ENCODE data around the gene TMPRSS11E.
"Not testable (repeated sequence)": the region's sequence is repeated elsewhere in the genome, so short reads cannot be mapped to it uniquely, and the experiment has no call there.

Gene TMPRSS11E

DNA sequence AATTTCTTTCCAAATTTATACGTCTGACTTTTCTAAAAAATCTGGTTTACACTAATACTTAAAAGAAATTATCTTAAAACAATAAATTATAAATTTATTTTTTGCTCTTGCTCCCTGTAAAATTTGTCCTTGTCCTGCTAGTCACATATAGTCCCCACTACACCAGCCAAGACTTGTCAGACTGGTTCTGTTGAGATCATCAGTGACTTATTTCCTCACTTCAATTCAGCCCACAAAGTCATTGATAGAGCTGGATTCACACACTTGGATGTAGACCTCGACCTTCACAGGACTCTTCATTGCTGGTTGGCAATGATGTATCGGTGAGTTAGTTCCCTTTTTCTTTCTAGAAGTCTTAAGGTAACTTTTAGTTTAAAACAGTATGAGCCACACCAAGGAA is at the start of gene TMPRSS11E:
TSS of gene TMPRSS11E (plus strand) at position 263 of the 400 bp plus-strand sequence. CDS start at position 313, 50 bp downstream.
- Histone ChIP-seq H3K4me3 (ENCODE audit: low read length) (no peak within 1 kb of the TSS), H3K9me3 (ENCODE audit: insufficient read depth, low read depth, low read length) (no peaks in the 10 kb centered on the region), H3K36me3 (ENCODE audit: insufficient read depth, low read depth, low read length) (no peaks in the 10 kb centered on the region), H3K27me3 (ENCODE audit: insufficient read depth, low read length) (no peaks in the 10 kb centered on the region), H3K9ac (ENCODE audit: low read depth, low read length) (no peak within 1 kb of the TSS), H3K4me1 (ENCODE audit: insufficient read depth, low read length) (peaks cover 41% of the 10 kb centered on the region), H3K27ac (ENCODE audit: low read length) (no peak within 1 kb of the TSS)

- Histone ChIP-seq H3K4me1 (ENCODE audit: insufficient read depth, low read length) (peaks cover 4% of the 10 kb centered on the region; the same call in 1 of the 2 replicates), H3K27ac (ENCODE audit: low read length) (no peak overlapping the region), H3K9ac (ENCODE audit: low read depth, low read length) (no peak overlapping the region), H3K27me3 (ENCODE audit: insufficient read depth, low read length) (no peaks in the 10 kb centered on the region), H3K9me3 (ENCODE audit: insufficient read depth, low read depth, low read length) (no peaks in the 10 kb centered on the region), H3K36me3 (ENCODE audit: insufficient read depth, low read depth, low read length) (no peaks in the 10 kb centered on the region), H3K4me3 (ENCODE audit: low read length) (no peak overlapping the region)
Measured at GRCh38 chr4:68399306-68399705, 48.0 kb upstream of the TMPRSS11E start.

- Histone ChIP-seq H3K27me3 (ENCODE audit: insufficient read depth, low read length) (no peaks in the 10 kb centered on the region), H3K36me3 (ENCODE audit: insufficient read depth, low read depth, low read length) (no peaks in the 10 kb centered on the region), H3K9ac (ENCODE audit: low read depth, low read length) (no peak overlapping the region)
Measured at GRCh38 chr4:68401231-68401630, 46.0 kb upstream of the TMPRSS11E start.

DNA sequence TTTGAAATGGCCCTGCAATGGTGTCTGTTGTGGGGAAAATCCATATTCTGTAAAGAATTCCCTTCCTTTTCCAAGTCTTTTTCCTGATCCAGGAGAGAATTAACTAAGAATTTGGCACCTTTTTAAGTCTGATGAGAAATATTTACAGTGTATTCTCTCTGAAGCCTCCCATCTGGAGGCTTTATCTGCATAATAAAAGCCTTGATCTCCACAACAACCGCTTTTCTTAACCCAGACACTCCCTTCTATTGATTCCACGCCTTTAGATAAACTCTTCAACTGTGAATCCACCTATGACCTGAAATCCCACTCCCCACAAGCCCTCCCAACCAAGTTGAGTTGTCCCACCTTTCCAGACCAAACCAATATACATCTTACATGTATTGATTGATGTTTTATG is 43.1 kb upstream of the TMPRSS11E start:
- peak overlapping the region; percentile 97; the same call in 1 of the 2 replicates for H3K9ac ChIP-seq (ENCODE audit: low read depth, low read length)

More at GRCh38 chr4:68401231-68401630, 46.0 kb upstream of the TMPRSS11E start:
- Histone ChIP-seq H3K4me1 (ENCODE audit: insufficient read depth, low read length) (peaks cover 17% of the 10 kb centered on the region), H3K27ac (ENCODE audit: low read length) (no peak overlapping the region), H3K4me3 (ENCODE audit: low read length) (no peak overlapping the region), H3K9me3 (ENCODE audit: insufficient read depth, low read depth, low read length) (no peaks in the 10 kb centered on the region)

GRCh38 chr4:68405718-68406478 is 41.4 kb upstream of the TMPRSS11E start:
- H3K9me3 ChIP-seq (ENCODE audit: insufficient read depth, low read depth, low read length); H3K36me3 ChIP-seq (ENCODE audit: insufficient read depth, low read depth, low read length); H3K27me3 ChIP-seq (ENCODE audit: insufficient read depth, low read length): not testable (repeated sequence)
- H3K4me3 ChIP-seq (ENCODE audit: low read length): peak overlapping the region; percentile 70
- peak overlapping the region; percentile 87 for H3K27ac ChIP-seq (ENCODE audit: low read length)
- peaks cover 35% of the 10 kb centered on the region for H3K4me1 ChIP-seq (ENCODE audit: insufficient read depth, low read length)
- H3K9ac ChIP-seq (ENCODE audit: low read depth, low read length): peak overlapping the region; percentile 97

More for the DNA sequence above, 43.1 kb upstream of the TMPRSS11E start:
- H3K4me3 ChIP-seq (ENCODE audit: low read length): peak overlapping the region; percentile 53
- peak overlapping the region; percentile 62 for H3K27ac ChIP-seq (ENCODE audit: low read length)
- H3K27me3 ChIP-seq (ENCODE audit: insufficient read depth, low read length): no peaks in the 10 kb centered on the region
- H3K9me3 ChIP-seq (ENCODE audit: insufficient read depth, low read depth, low read length): no peaks in the 10 kb centered on the region
- H3K36me3 ChIP-seq (ENCODE audit: insufficient read depth, low read depth, low read length): no peaks in the 10 kb centered on the region
- H3K4me1 ChIP-seq (ENCODE audit: insufficient read depth, low read length): peaks cover 23% of the 10 kb centered on the region

GRCh38 chr4:68406479-68406859 is 40.8 kb upstream of the TMPRSS11E start:
- H3K36me3 ChIP-seq (ENCODE audit: insufficient read depth, low read depth, low read length): peaks cover under 1% of the 10 kb centered on the region; the same call in 1 of the 2 replicates
- H3K4me1 ChIP-seq (ENCODE audit: insufficient read depth, low read length): peaks cover 35% of the 10 kb centered on the region
- H3K27ac ChIP-seq (ENCODE audit: low read length): peak overlapping the region; percentile 87
- H3K27me3 ChIP-seq (ENCODE audit: insufficient read depth, low read length): no peaks in the 10 kb centered on the region
- H3K4me3 ChIP-seq (ENCODE audit: low read length): peak overlapping the region; percentile 70
- H3K9ac ChIP-seq (ENCODE audit: low read depth, low read length): peak overlapping the region; percentile 97
- no peaks in the 10 kb centered on the region for H3K9me3 ChIP-seq (ENCODE audit: insufficient read depth, low read depth, low read length)

GRCh38 chr4:68407015-68407867 is 40.0 kb upstream of the TMPRSS11E start:
- Histone ChIP-seq H3K4me3 (ENCODE audit: low read length) (peak overlapping the region; percentile 70), H3K4me1 (ENCODE audit: insufficient read depth, low read length) (peaks cover 35% of the 10 kb centered on the region), H3K9ac (ENCODE audit: low read depth, low read length) (peak overlapping the region; percentile 97), H3K27ac (ENCODE audit: low read length) (peak overlapping the region; percentile 87)
- not testable (repeated sequence) for H3K36me3 ChIP-seq (ENCODE audit: insufficient read depth, low read depth, low read length); H3K9me3 ChIP-seq (ENCODE audit: insufficient read depth, low read depth, low read length); H3K27me3 ChIP-seq (ENCODE audit: insufficient read depth, low read length)

GRCh38 chr4:68407868-68408190 is 39.4 kb upstream of the TMPRSS11E start:
- Histone ChIP-seq H3K4me1 (ENCODE audit: insufficient read depth, low read length) (peaks cover 35% of the 10 kb centered on the region), H3K36me3 (ENCODE audit: insufficient read depth, low read depth, low read length) (peaks cover 4% of the 10 kb centered on the region; the same call in 1 of the 2 replicates), H3K9me3 (ENCODE audit: insufficient read depth, low read depth, low read length) (no peaks in the 10 kb centered on the region), H3K27me3 (ENCODE audit: insufficient read depth, low read length) (no peaks in the 10 kb centered on the region), H3K9ac (ENCODE audit: low read depth, low read length) (peak overlapping the region; percentile 97), H3K27ac (ENCODE audit: low read length) (peak overlapping the region; percentile 87), H3K4me3 (ENCODE audit: low read length) (peak overlapping the region; percentile 70)

DNA sequence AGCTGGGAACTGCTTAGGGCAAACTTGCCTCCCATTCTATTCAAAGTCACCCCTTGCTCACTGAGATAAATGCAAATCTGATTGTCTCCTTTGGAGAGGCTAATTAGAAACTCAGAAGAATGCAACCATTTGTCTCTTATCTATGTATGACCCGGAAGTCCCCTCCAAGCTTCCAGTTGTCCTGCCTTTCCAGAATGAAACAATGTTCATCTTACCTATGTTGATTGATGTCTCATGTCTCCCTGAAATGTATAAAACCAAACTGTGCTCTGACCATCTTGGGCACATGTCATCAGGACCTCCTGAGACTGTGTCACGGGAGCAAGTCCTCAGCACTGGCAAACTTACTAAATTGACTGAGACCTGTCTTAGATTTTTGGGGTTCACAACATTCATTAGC is 37.1 kb upstream of the TMPRSS11E start:
- peaks cover 4% of the 10 kb centered on the region; the same call in 1 of the 2 replicates for H3K36me3 ChIP-seq (ENCODE audit: insufficient read depth, low read depth, low read length)
- peak overlapping the region; percentile 50 for H3K27ac ChIP-seq (ENCODE audit: low read length)
- H3K27me3 ChIP-seq (ENCODE audit: insufficient read depth, low read length): no peaks in the 10 kb centered on the region
- H3K4me3 ChIP-seq (ENCODE audit: low read length): peak overlapping the region; percentile 20; the same call in 1 of the 2 replicates
- no peaks in the 10 kb centered on the region for H3K9me3 ChIP-seq (ENCODE audit: insufficient read depth, low read depth, low read length)
- H3K4me1 ChIP-seq (ENCODE audit: insufficient read depth, low read length): peaks cover 22% of the 10 kb centered on the region; the same call in 1 of the 2 replicates
- peak overlapping the region; percentile 1; the same call in 1 of the 2 replicates for H3K9ac ChIP-seq (ENCODE audit: low read depth, low read length)

- Histone ChIP-seq H3K27ac (ENCODE audit: low read length) (peak overlapping the region; percentile 15), H3K9me3 (ENCODE audit: insufficient read depth, low read depth, low read length) (no peaks in the 10 kb centered on the region), H3K36me3 (ENCODE audit: insufficient read depth, low read depth, low read length) (peaks cover 4% of the 10 kb centered on the region; the same call in 1 of the 2 replicates)
Measured at GRCh38 chr4:68410643-68411042, 36.6 kb upstream of the TMPRSS11E start.

GRCh38 chr4:68412031-68412430 is 35.2 kb upstream of the TMPRSS11E start:
- not testable (repeated sequence) for H3K27me3 ChIP-seq (ENCODE audit: insufficient read depth, low read length); H3K36me3 ChIP-seq (ENCODE audit: insufficient read depth, low read depth, low read length); H3K4me3 ChIP-seq (ENCODE audit: low read length); H3K9me3 ChIP-seq (ENCODE audit: insufficient read depth, low read depth, low read length); H3K27ac ChIP-seq (ENCODE audit: low read length); H3K9ac ChIP-seq (ENCODE audit: low read depth, low read length)
- peaks cover 15% of the 10 kb centered on the region; the same call in 1 of the 2 replicates for H3K4me1 ChIP-seq (ENCODE audit: insufficient read depth, low read length)

More at GRCh38 chr4:68410643-68411042, 36.6 kb upstream of the TMPRSS11E start:
- Histone ChIP-seq H3K4me1 (ENCODE audit: insufficient read depth, low read length) (peaks cover 18% of the 10 kb centered on the region; the same call in 1 of the 2 replicates), H3K27me3 (ENCODE audit: insufficient read depth, low read length) (no peaks in the 10 kb centered on the region), H3K9ac (ENCODE audit: low read depth, low read length) (peak overlapping the region; percentile 1; the same call in 1 of the 2 replicates), H3K4me3 (ENCODE audit: low read length) (no peak overlapping the region)
